LNCaP clone FGC (cell line): ENCODE results near the gene COTL1.

Source experiments
- DNase-seq: peaks from one replicate; pipeline ENCODE4 v3.0.0-alpha.2; 2011; ENCODE audit warnings: low read depth
- H3K4me3 ChIP-seq: 2 replicates; pipeline ENCODE4 v1.5.1; 2011; ENCODE audit warnings: mild to moderate bottlenecking, low read depth, low read length, control low read depth
- CTCF ChIP-seq: IDR thresholded peaks from 2 replicates; pipeline ENCODE4 v1.5.1; 2012; ENCODE audit warnings: mild to moderate bottlenecking; ENCODE audit not compliant: control insufficient read depth, insufficient read depth; ENCODE audit errors: extremely low read depth

COTL1 gene

GRCh38 chr16:84607061-84607460 is 10.8 kb downstream of the COTL1 start:
- no peak for TF ChIP-seq CTCF
- no peak overlapping the region for H3K4me3 ChIP-seq
- DNase-seq: no peak

GRCh38 chr16:84606081-84606875 is 11.6 kb downstream of the COTL1 start:
- H3K4me3 ChIP-seq: no peak overlapping the region
- no peak for DNase-seq
- no peak for TF ChIP-seq CTCF

- TF ChIP-seq CTCF: no peak
- DNase-seq: no peak
- H3K4me3 ChIP-seq: no peak overlapping the region
Measured at GRCh38 chr16:84605339-84605848, 12.5 kb downstream of the COTL1 start.

GRCh38 chr16:84604477-84605013 is 13.3 kb downstream of the COTL1 start:
- no peak for TF ChIP-seq CTCF
- no peak for DNase-seq
- H3K4me3 ChIP-seq: no peak overlapping the region

- no peak for TF ChIP-seq CTCF
- no peak overlapping the region for H3K4me3 ChIP-seq
- DNase-seq: no peak
Measured at GRCh38 chr16:84603940-84604339, 13.9 kb downstream of the COTL1 start.

- no peak for DNase-seq
- H3K4me3 ChIP-seq: no peak overlapping the region
- no peak for TF ChIP-seq CTCF
Measured at GRCh38 chr16:84603140-84603816, 14.6 kb downstream of the COTL1 start.
